HuH-7.5 (cell line): ENCODE data around the gene PHLPP1.
"Not testable (repeated sequence)": the region's sequence is repeated elsewhere in the genome, so short reads cannot be mapped to it uniquely, and the experiment has no call there.

Source experiments
- DNase-seq: peaks from one replicate; pipeline ENCODE4 v3.0.0; 2011; ENCODE audit warnings: low spot score

The PHLPP1 gene

GRCh38 chr18:62715436-62715758, at the start of gene PHLPP1:
Gene PHLPP1 (plus strand): TSS chr18:62715541. CDS start chr18:62715684, 143 bp downstream.
- no peak for DNase-seq

- DNase-seq = no peak
Measured at GRCh38 chr18:62669225-62669624, 46.1 kb upstream of the PHLPP1 start.

GRCh38 chr18:62670573-62670972, 44.8 kb upstream of the PHLPP1 start:
- DNase-seq = no peak

- no peak for DNase-seq
Measured at GRCh38 chr18:62672600-62672999, 42.7 kb upstream of the PHLPP1 start.

GRCh38 chr18:62678847-62679485, 36.4 kb upstream of the PHLPP1 start:
- DNase-seq = no peak

- DNase-seq = no peak
Measured at GRCh38 chr18:62682371-62682770, 33.0 kb upstream of the PHLPP1 start.

- DNase-seq = no peak
Measured at GRCh38 chr18:62683935-62684334, 31.4 kb upstream of the PHLPP1 start.

- DNase-seq = no peak
Measured at GRCh38 chr18:62688743-62689317, 26.5 kb upstream of the PHLPP1 start.

- DNase-seq = no peak
Measured at GRCh38 chr18:62690236-62690815, 25.0 kb upstream of the PHLPP1 start.

- DNase-seq = no peak
Measured at GRCh38 chr18:62693659-62694058, 21.7 kb upstream of the PHLPP1 start.

GRCh38 chr18:62697636-62698035, 17.7 kb upstream of the PHLPP1 start:
- DNase-seq = no peak

GRCh38 chr18:62702259-62702658, 13.1 kb upstream of the PHLPP1 start:
- no peak for DNase-seq

- not testable (repeated sequence) for DNase-seq
Measured at GRCh38 chr18:62706879-62707278, 8.5 kb upstream of the PHLPP1 start.

- not testable (repeated sequence) for DNase-seq
Measured at GRCh38 chr18:62709908-62710307, 5.4 kb upstream of the PHLPP1 start.

GRCh38 chr18:62710417-62710816, 4.9 kb upstream of the PHLPP1 start:
- DNase-seq = no peak

- no peak for DNase-seq
Measured at GRCh38 chr18:62711781-62712180, 3.6 kb upstream of the PHLPP1 start.

- no peak for DNase-seq
Measured at GRCh38 chr18:62713651-62714247, 1.6 kb upstream of the PHLPP1 start.

- DNase-seq = peak; percentile 93
Measured at GRCh38 chr18:62714671-62715435, 488 bp upstream of the PHLPP1 start.

- peak; percentile 43 for DNase-seq
Measured at GRCh38 chr18:62715759-62716615, 646 bp downstream of the PHLPP1 start.

GRCh38 chr18:62716619-62717168, 1.4 kb downstream of the PHLPP1 start:
- DNase-seq = peak; percentile 57

GRCh38 chr18:62717169-62717924, 2.0 kb downstream of the PHLPP1 start:
- DNase-seq = peak; percentile 19
